CD8-positive, alpha-beta memory T cell (primary cell): ENCODE measurements around the gene ZFAND6. TPM values are rescaled to one million over a fixed set of nuclear protein-coding genes. Genes with fewer than 3 reads are reported as not detected.
"Not testable (repeated sequence)": the region's sequence is repeated elsewhere in the genome, so short reads cannot be mapped to it uniquely, and the experiment has no call there.

Source experiments
- CTCF ChIA-PET: fragments of 350-600 bp; sonication (Branson Sonifier 250); formaldehyde crosslinking; loops from one replicate; lab custom pipeline; 2021; ENCODE audit warnings: antibody characterized with exemption; lab: Charles Lee
- POLR2A ChIA-PET: fragments of 350-600 bp; sonication (Branson Sonifier 250); formaldehyde crosslinking; loops from one replicate; lab custom pipeline; 2021; ENCODE audit warnings: antibody characterized with exemption; lab: Charles Lee
- DNase-seq, 5 donors: peaks; one replicate each; pipeline versions ENCODE4 v3.0.0 to v3.0.0-alpha.2; 2020 to 2022; ENCODE audit warnings: mixed read lengths in 1 of 5
- H3K27ac ChIP-seq: one replicate; pipeline ENCODE4 v1.7.0; 2013; ENCODE audit warnings: low read depth, mild to moderate bottlenecking, low read length, moderate library complexity
- H3K27me3 ChIP-seq: 2 replicates; pipeline ENCODE4 v1.7.0; 2013; ENCODE audit warnings: low read length, mild to moderate bottlenecking; ENCODE audit not compliant: insufficient read depth, poor library complexity, severe bottlenecking
- H3K36me3 ChIP-seq: 2 replicates; pipeline ENCODE4 v1.7.0; 2013; ENCODE audit warnings: mild to moderate bottlenecking, low read length, moderate library complexity; ENCODE audit not compliant: insufficient read depth
- H3K4me1 ChIP-seq: 2 replicates; pipeline ENCODE4 v1.7.0; 2013; ENCODE audit warnings: mild to moderate bottlenecking, low read length, moderate library complexity; ENCODE audit not compliant: insufficient read depth
- H3K4me3 ChIP-seq: 2 replicates; pipeline ENCODE4 v1.7.0; 2013; ENCODE audit warnings: mild to moderate bottlenecking, low read length
- H3K9me3 ChIP-seq: 2 replicates; pipeline ENCODE4 v1.7.0; 2013; ENCODE audit warnings: mild to moderate bottlenecking, low read length
- H3K27ac Mint-ChIP-seq, 8 donors: one replicate each; pipeline ENCODE4 v1.8.0; 2020 to 2021; ENCODE audit warnings: mixed read lengths in 8 of 8, mild to moderate bottlenecking in 6 of 8, inconsistent platforms in 3 of 8, moderate library complexity in 3 of 8
- H3K27me3 Mint-ChIP-seq, 2 donors: one replicate each; pipeline ENCODE4 v1.8.0; 2020 to 2021; ENCODE audit warnings: mixed read lengths in 2 of 2, mild to moderate bottlenecking in 1 of 2, moderate library complexity in 1 of 2
- H3K36me3 Mint-ChIP-seq, 3 donors: one replicate each; pipeline ENCODE4 v1.8.0; 2020 to 2021; ENCODE audit warnings: mixed read lengths in 3 of 3, inconsistent platforms in 1 of 3, mild to moderate bottlenecking in 1 of 3
- H3K4me1 Mint-ChIP-seq, 3 donors: one replicate each; pipeline ENCODE4 v1.8.0; 2020 to 2021; ENCODE audit warnings: mixed read lengths in 3 of 3, inconsistent platforms in 1 of 3, mild to moderate bottlenecking in 1 of 3
- H3K4me3 Mint-ChIP-seq, 7 donors: one replicate each; pipeline ENCODE4 v1.8.0; 2020 to 2021; ENCODE audit warnings: mixed read lengths in 7 of 7, mild to moderate bottlenecking in 6 of 7, moderate library complexity in 4 of 7, inconsistent platforms in 2 of 7
- H3K9me3 Mint-ChIP-seq, 5 donors: one replicate each; pipeline ENCODE4 v1.8.0; 2020 to 2022; ENCODE audit warnings: mixed read lengths in 5 of 5, mild to moderate bottlenecking in 3 of 5, moderate library complexity in 2 of 5, inconsistent platforms in 1 of 5
- polyA plus RNA-seq: library from polyadenylated mRNA; unstranded; fragments of 300-500 nt; fragmentation: Illumina TruSeq; gene quantifications from one replicate; pipeline ENCODE4 v1.2.3, GENCODE V29; 2021
- total RNA-seq, 2 experiments: library from RNA; stranded (reverse); gene quantifications; one replicate each; pipeline ENCODE4 v1.2.3, GENCODE V29; 2021

Gene ZFAND6
- total and polyA plus RNA-seq, 3 experiments from 2014 or later, result 27.5 to 111 (median 28.6) TPM

DNA sequence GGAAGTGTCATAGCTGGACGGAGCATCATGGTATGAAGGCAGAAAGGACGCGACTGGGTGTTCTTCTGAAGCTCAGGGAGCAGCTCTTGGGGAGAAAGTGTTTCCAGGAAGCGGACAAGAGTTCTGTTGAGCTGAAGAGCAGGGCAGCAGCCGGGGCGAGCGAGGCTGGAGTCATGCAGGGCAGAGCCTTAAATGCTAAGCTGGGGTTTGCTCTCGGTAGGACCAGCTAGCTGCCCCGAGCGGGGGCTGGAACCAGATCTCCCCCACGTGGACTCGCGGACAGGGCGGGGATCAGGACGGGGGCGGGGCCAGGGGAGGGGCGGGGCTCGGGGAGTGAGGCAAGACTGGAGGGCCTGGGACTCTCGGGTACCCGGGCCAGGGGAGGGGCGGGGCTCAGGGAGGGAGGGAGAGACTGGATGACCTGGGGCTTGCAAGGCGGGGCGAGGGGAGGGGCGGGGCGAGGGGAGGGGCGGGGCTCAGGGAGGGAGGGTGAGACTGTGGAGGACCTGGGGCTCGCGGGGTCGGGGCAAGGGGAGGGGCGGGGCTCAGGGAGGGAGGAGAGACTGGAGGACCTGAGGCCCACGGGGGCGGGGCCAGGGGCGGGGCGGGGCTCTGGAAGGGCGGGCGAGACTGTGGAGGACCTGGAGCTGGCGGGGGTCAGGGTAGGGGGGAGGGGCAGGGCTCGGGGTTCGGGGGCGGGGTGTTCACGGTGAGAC, 92.9 kb downstream of the ZFAND6 start:
- H3K4me3 ChIP-seq, result no peak overlapping the region
- peaks cover 13 to 25% (median 22%) of the 10 kb centered on the region in 3 donors for H3K4me1 Mint-ChIP-seq
- POLR2A ChIA-PET, result interaction anchor here (0.8 to 1.6 kb wide), 3 partner anchors 9 to 229 kb away, joined by 3 to 4 read pairs (median 4); no protein-coding TSS in a partner anchor

DNA sequence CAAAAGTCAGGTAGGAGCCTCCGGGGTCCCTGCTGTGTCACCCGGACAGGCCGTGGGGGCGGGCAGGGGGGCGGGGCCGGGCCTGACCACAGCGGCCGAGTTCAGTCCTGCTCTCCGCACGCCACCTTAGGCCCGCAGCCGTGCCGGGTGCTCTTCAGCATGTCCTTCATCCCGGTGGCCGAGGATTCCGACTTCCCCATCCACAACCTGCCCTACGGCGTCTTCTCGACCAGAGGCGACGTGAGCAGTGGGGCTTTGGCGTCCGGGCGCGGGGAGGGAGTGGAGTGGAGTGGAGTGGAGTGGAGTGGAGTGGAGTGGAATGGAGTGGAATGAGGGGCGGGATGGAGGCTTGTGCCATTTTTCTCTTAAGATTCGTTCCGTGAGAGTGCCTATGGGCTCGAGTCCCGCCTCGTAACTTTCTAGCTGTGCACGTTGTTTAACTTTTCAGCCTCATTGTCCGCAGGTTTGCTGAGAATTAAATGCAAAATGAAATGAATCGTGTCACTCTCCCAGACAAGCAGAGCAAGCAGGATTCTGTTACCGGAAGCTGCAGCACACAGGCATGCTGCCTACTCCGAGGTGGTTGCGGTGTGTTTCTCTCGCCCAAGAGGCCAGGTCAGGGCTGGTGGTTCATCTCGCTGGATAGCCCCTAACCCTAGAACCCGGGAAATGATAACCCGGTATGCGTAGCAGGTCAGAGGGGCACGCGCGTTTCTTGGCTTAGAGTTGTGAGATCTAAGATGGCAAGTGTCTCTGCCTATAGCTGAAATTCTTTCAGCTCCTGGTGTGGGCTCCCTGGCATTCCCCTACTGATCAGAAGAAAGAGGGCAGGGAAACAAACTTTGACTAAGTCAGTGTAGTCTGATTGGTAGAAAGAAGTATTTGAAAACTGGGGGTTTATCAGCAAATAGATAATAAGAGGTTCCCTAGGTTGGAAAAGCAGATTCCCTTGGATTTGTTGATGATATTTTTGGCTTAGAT, 93.7 kb downstream of the ZFAND6 start, which contains the start of gene FAH:
Gene FAH (plus strand): TSS at position 104 of the 981 bp plus-strand sequence. CDS start 56 bp downstream, at position 160.
- Mint-ChIP-seq H3K9me3 (no peaks in the 10 kb centered on the region), H3K4me1 (peaks cover 13 to 25% (median 22%) of the 10 kb centered on the region in 3 donors), H3K27ac (peak within 1 kb of the TSS; percentile 57 to 96 (median 90)), H3K36me3 (peaks cover 0 to 2% (median 0%) of the 10 kb centered on the region in 3 donors), H3K27me3 (no peaks in the 10 kb centered on the region), H3K4me3 (peak within 1 kb of the TSS; percentile 89 to 95 (median 93))
- peak within 1 kb of the TSS; percentile 81 for H3K4me3 ChIP-seq
- ChIA-PET CTCF (no interaction called here), POLR2A (interaction anchor here (0.7 to 1.6 kb wide), 3 partner anchors 8 to 854 kb away, joined by 3 to 4 read pairs (median 4); no protein-coding TSS in a partner anchor)
- no peaks in the 10 kb centered on the region for H3K9me3 ChIP-seq
- H3K4me1 ChIP-seq, result peaks cover 10% of the 10 kb centered on the region
- peak within 1 kb of the TSS; percentile 60 for H3K27ac ChIP-seq
- H3K27me3 ChIP-seq, result no peaks in the 10 kb centered on the region
- no peaks in the 10 kb centered on the region for H3K36me3 ChIP-seq
- DNase-seq, result peak; percentile 13 to 53 (median 41)

More for the DNA sequence above, 92.9 kb downstream of the ZFAND6 start:
- Mint-ChIP-seq H3K27me3 (no peaks in the 10 kb centered on the region), H3K4me3 (peak overlapping the region; percentile 84 to 95 (median 93)), H3K36me3 (peaks cover 0 to 2% (median 0%) of the 10 kb centered on the region in 3 donors), H3K9me3 (no peaks in the 10 kb centered on the region), H3K27ac (peak overlapping the region; percentile 57 to 91 (median 82))
- Histone ChIP-seq H3K4me1 (peaks cover 10% of the 10 kb centered on the region), H3K27ac (peak overlapping the region; percentile 33), H3K36me3 (no peaks in the 10 kb centered on the region), H3K27me3 (no peaks in the 10 kb centered on the region), H3K9me3 (no peaks in the 10 kb centered on the region)
- DNase-seq, result peak; percentile 69 to 94 (median 88)
- CTCF ChIA-PET, result interaction anchor here (0.8 to 1.4 kb wide), 2 partner anchors 21 to 92 kb away, joined by 3 to 7 read pairs; partner anchors contain the start of gene ZFAND6

DNA sequence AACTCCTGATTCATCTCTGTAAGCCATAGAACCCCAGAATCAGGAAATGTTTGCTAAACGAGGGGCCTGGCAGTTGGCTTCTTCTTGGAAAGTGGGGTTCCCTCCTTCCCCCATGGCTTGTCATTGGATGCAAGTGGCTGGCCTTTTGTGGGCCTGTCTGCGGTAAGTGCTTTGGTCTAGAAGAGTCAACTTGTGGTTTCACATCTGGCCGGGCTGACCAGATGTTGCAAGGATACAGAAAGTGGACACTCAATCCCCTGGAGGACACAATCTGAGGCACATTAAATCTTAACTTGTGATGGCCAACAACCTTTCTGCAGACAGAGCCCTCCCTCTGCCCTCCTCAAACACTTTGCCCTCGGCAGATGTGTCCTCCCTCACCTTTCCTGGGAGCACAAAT, 94.4 kb downstream of the ZFAND6 start:
- Mint-ChIP-seq H3K4me1 (peaks cover 13 to 25% (median 22%) of the 10 kb centered on the region in 3 donors), H3K36me3 (peaks cover 0 to 2% (median 0%) of the 10 kb centered on the region in 3 donors), H3K27ac (peak overlapping the region in 5 of 8 donors; percentile 27 to 93 (median 52)), H3K27me3 (no peaks in the 10 kb centered on the region), H3K9me3 (no peaks in the 10 kb centered on the region), H3K4me3 (peak overlapping the region; percentile 89 to 95 (median 92))
- Histone ChIP-seq H3K4me3 (peak overlapping the region; percentile 81), H3K36me3 (no peaks in the 10 kb centered on the region), H3K9me3 (no peaks in the 10 kb centered on the region), H3K27me3 (no peaks in the 10 kb centered on the region), H3K4me1 (peaks cover 10% of the 10 kb centered on the region), H3K27ac (peak overlapping the region; percentile 60)
- CTCF ChIA-PET, result interaction anchor here (1.1 kb wide), 1 partner anchor 301 kb away, joined by 3 read pairs; no protein-coding TSS in a partner anchor
- POLR2A ChIA-PET, result interaction anchor here (0.7 kb wide), 1 partner anchor 853 kb away, joined by 3 read pairs; no protein-coding TSS in a partner anchor
- DNase-seq, result no peak

DNA sequence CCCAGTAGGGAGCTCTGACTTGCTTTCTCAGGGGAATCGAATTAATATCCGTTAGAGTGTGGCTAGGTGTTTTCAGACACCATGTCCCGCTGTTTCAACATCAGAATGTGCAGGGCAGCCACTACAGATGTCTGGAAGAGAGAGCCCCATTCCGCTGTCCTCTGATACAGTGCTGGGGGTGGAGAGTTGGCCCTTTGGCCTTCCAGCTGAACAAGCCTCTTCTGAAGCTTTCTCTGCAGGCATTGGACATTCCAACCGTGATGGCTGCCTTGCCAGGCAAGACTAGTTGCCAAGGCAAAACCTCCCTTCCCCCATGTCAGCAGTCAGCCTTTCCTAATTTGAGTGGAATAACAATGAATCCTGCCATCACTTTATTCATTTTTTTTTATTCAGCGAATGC, 94.9 kb downstream of the ZFAND6 start:
- ChIA-PET CTCF (interaction anchor here (1.1 kb wide), 1 partner anchor 301 kb away, joined by 3 read pairs; no protein-coding TSS in a partner anchor), POLR2A (no interaction called here)
- no peak for DNase-seq
- Mint-ChIP-seq H3K27ac (peak overlapping the region in 3 of 8 donors; percentile 36 to 70 (median 52)), H3K27me3 (no peaks in the 10 kb centered on the region), H3K4me1 (peaks cover 13 to 27% (median 24%) of the 10 kb centered on the region in 3 donors), H3K9me3 (no peaks in the 10 kb centered on the region), H3K36me3 (peaks cover 0 to 2% (median 1%) of the 10 kb centered on the region in 3 donors), H3K4me3 (peak overlapping the region in 4 of 7 donors; percentile 12 to 93 (median 76))
- no peak overlapping the region for H3K27ac ChIP-seq
- H3K4me1 ChIP-seq, result peaks cover 10% of the 10 kb centered on the region
- no peaks in the 10 kb centered on the region for H3K36me3 ChIP-seq
- no peak overlapping the region for H3K4me3 ChIP-seq
- H3K9me3 ChIP-seq, result no peaks in the 10 kb centered on the region
- no peaks in the 10 kb centered on the region for H3K27me3 ChIP-seq

DNA sequence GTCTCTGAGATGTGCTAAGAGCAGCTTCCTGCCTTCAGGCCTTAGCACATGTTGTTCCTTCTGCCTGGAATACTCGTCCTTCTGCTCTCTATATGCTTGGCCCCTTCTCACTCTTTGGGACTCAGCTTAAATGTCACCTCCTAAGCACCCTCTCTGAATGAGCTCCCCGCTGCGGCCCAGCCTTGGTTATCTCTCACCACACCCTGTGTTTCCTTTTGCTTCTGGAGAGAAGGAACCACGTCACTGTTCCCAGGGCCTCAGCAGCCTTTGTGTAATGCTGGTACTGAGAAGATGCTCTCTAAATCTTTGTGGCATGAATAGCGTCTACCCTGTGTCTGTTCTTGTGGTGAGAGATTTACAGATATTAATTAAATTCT, 95.5 kb downstream of the ZFAND6 start:
- Mint-ChIP-seq H3K36me3 (peaks cover 0 to 5% (median 2%) of the 10 kb centered on the region in 3 donors), H3K27ac (peak overlapping the region in 2 of 8 donors; percentile 65 to 66), H3K27me3 (no peaks in the 10 kb centered on the region), H3K4me1 (peaks cover 13 to 32% (median 29%) of the 10 kb centered on the region in 3 donors), H3K4me3 (peak overlapping the region in 6 of 7 donors; percentile 1 to 83 (median 51)), H3K9me3 (no peaks in the 10 kb centered on the region)
- Histone ChIP-seq H3K36me3 (no peaks in the 10 kb centered on the region), H3K9me3 (no peaks in the 10 kb centered on the region), H3K27me3 (no peaks in the 10 kb centered on the region), H3K4me1 (peaks cover 11% of the 10 kb centered on the region), H3K27ac (peak overlapping the region; percentile 41), H3K4me3 (no peak overlapping the region)
- POLR2A ChIA-PET, result no interaction called here
- no peak for DNase-seq
- CTCF ChIA-PET, result interaction anchor here (1.1 kb wide), 1 partner anchor 302 kb away, joined by 3 read pairs; no protein-coding TSS in a partner anchor

DNA sequence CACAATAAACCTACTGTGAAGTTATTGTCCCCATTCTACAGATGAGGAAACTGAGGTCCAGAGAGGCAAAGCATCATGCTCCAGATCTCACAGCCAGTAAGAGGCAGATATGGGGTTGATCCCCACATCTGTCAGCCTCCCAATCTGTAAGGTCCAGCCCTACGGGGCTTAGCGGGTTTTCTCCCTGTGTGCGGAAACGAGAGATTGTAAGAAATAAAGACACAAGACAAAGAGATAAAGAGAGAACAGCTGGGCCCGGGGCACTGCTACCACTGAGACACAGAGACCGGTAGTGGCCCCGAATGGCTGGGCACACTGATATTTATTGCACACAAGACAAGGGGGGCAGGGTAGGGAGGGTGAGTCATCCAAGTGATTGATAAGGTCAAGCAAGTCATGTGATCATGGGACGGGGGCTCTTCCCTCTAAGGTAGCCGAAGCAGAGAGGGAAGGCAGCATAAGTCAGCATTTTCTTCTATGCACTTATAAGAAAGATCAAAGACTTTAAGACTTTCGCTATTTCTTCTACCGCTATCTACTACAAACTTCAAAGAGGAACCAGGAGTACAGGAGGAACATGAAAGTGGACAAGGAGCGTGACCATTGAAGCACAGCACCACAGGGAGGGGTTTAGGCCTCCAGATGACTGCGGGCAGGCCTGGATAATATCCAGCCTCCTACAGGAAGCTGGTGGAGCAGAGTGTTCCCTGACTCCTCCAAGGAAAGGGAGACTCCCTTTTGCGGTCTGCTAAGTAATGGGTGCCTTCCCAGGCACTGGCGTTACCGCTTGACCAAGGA, 96.1 kb downstream of the ZFAND6 start:
- H3K27me3 Mint-ChIP-seq, POLR2A ChIA-PET, DNase-seq, H3K27me3 ChIP-seq, CTCF ChIA-PET, H3K9me3 ChIP-seq, H3K9me3 Mint-ChIP-seq, H3K36me3 ChIP-seq, H3K36me3 Mint-ChIP-seq, H3K4me3 ChIP-seq: not testable (repeated sequence)
- peak overlapping the region; percentile 41 for H3K27ac ChIP-seq
- Mint-ChIP-seq H3K4me3 (peak overlapping the region in 2 of 7 donors; percentile 59 to 62), H3K4me1 (peaks cover 15 to 36% (median 32%) of the 10 kb centered on the region in 3 donors), H3K27ac (peak overlapping the region in 2 of 8 donors; percentile 14 to 88)
- H3K4me1 ChIP-seq, result peaks cover 17% of the 10 kb centered on the region
